ENCODE measurements around the gene DIRAS1. TPM values are rescaled to one million over a fixed set of nuclear protein-coding genes. Genes with fewer than 3 reads are reported as not detected.

Gene DIRAS1
- total RNA-seq, 1 experiment from 2014 or later = 33.7 TPM

- no peak for DNase-seq (ENCODE audit: low read depth, low spot score)
- no peak overlapping the region for H3K9ac ChIP-seq (ENCODE audit: low read length)
- H3K9me3 ChIP-seq (ENCODE audit: control insufficient read depth in 1 of 2, insufficient read depth in 1 of 2, low read depth in 1 of 2, low read length in 2 of 2) = no peaks in the 10 kb centered on the region
- BruUV-seq (replicated peaks) = no TSS peak
- ChIA-PET RAD21 (ENCODE audit: low non-redundant PET in 1 of 2, low total read pairs in 2 of 2, uncharacterized antibody in 2 of 2, unreplicated experiment in 2 of 2) (no interaction called here), CTCF (no interaction called here), POLR2A (no interaction called here)
- no peaks in the 10 kb centered on the region for H3K27me3 ChIP-seq (ENCODE audit: insufficient read depth, low read length)
- H2AFZ ChIP-seq (ENCODE audit: low read depth, low read length, poor library complexity, severe bottlenecking) = no peak overlapping the region
- no peaks in the 10 kb centered on the region for H3K4me1 ChIP-seq (ENCODE audit: control insufficient read depth in 1 of 2, insufficient read depth in 2 of 2, low read length in 2 of 2)
- ATAC-seq = no peak
- intact Hi-C loops (cut with micrococcal nuclease) = no loop called here
- no peaks in the 10 kb centered on the region for H3K36me3 ChIP-seq (ENCODE audit: control insufficient read depth in 1 of 2, insufficient read depth in 2 of 2, low read length in 2 of 2)
- TF ChIP-seq REST (IDR thresholded peaks at IDR 0.05; ENCODE audit: low read depth) = no peak
- no peak for TF ChIP-seq ELF1 (IDR thresholded peaks at IDR 0.05; ENCODE audit: borderline replicate concordance, low read depth)
- no peak for TF ChIP-seq SIN3A (IDR thresholded peaks at IDR 0.05; ENCODE audit: low read depth)
- TF ChIP-seq SP1 (IDR thresholded peaks at IDR 0.05; ENCODE audit: low read depth) = no peak
- no peak for TF ChIP-seq JUND (IDR thresholded peaks at IDR 0.05)
- no peak for TF ChIP-seq CEBPB (IDR thresholded peaks at IDR 0.05; ENCODE audit: low read depth)
- TF ChIP-seq, protein P1, sequence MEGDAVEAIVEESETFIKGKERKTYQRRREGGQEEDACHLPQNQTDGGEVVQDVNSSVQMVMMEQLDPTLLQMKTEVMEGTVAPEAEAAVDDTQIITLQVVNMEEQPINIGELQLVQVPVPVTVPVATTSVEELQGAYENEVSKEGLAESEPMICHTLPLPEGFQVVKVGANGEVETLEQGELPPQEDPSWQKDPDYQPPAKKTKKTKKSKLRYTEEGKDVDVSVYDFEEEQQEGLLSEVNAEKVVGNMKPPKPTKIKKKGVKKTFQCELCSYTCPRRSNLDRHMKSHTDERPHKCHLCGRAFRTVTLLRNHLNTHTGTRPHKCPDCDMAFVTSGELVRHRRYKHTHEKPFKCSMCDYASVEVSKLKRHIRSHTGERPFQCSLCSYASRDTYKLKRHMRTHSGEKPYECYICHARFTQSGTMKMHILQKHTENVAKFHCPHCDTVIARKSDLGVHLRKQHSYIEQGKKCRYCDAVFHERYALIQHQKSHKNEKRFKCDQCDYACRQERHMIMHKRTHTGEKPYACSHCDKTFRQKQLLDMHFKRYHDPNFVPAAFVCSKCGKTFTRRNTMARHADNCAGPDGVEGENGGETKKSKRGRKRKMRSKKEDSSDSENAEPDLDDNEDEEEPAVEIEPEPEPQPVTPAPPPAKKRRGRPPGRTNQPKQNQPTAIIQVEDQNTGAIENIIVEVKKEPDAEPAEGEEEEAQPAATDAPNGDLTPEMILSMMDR (IDR thresholded peaks at IDR 0.05 in 2 of 3, conservative IDR thresholded peaks at IDR 0.05 in 1 of 3; ENCODE audit: borderline replicate concordance in 1 of 3, insufficient read depth in 1 of 3, low read depth in 2 of 3, low read length in 2 of 3) = no peak
- no peak for TF ChIP-seq EZH2phosphoT487 (IDR thresholded peaks at IDR 0.05; ENCODE audit: borderline replicate concordance)
- TF ChIP-seq EGR1 (IDR thresholded peaks at IDR 0.05; ENCODE audit: low read depth) = no peak
- TF ChIP-seq EZH2 (IDR thresholded peaks at IDR 0.05) = no peak
- TF ChIP-seq POLR2AphosphoS5 (IDR thresholded peaks at IDR 0.05; ENCODE audit: low read depth, low read length) = no peak
- no peak for TF ChIP-seq POLR2A (IDR thresholded peaks at IDR 0.05; ENCODE audit: borderline replicate concordance, extremely low read depth, insufficient read depth, insufficient read length)
- TF ChIP-seq ZBTB33 (IDR thresholded peaks at IDR 0.05; ENCODE audit: extremely low read depth, insufficient replicate concordance, low read length) = no peak
- no peak for TF ChIP-seq TCF7L2 (IDR thresholded peaks at IDR 0.05; ENCODE audit: borderline replicate concordance, extremely low read depth, insufficient read depth, insufficient read length)
- no peak for TF ChIP-seq RAD21 (IDR thresholded peaks at IDR 0.05; ENCODE audit: low read depth)
- TF ChIP-seq CBX3 (IDR thresholded peaks at IDR 0.05; ENCODE audit: low read depth) = no peak
- no peak for TF ChIP-seq YY1 (IDR thresholded peaks at IDR 0.05; ENCODE audit: extremely low read depth, insufficient replicate concordance, low read depth, low read length)
- TF ChIP-seq, protein P2, sequence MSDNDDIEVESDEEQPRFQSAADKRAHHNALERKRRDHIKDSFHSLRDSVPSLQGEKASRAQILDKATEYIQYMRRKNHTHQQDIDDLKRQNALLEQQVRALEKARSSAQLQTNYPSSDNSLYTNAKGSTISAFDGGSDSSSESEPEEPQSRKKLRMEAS (IDR thresholded peaks at IDR 0.05) = no peak
- TF ChIP-seq ATF3 (IDR thresholded peaks at IDR 0.05) = no peak
- TF ChIP-seq ZNF274 (IDR thresholded peaks at IDR 0.05; ENCODE audit: low read depth, low read length) = no peak
- H3K79me2 ChIP-seq (ENCODE audit: insufficient read depth, low read length) = no peaks in the 10 kb centered on the region
- H3K4me3 ChIP-seq (replicated peaks in 1 of 2; ENCODE audit: low read depth in 1 of 2, low read length in 2 of 2) = no peak overlapping the region
- H3K4me2 ChIP-seq (ENCODE audit: low read length) = no peak overlapping the region
- H4K20me1 ChIP-seq (ENCODE audit: insufficient read depth) = no peaks in the 10 kb centered on the region
- H3K9me2 ChIP-seq (ENCODE audit: insufficient read depth) = no peaks in the 10 kb centered on the region
- no peak overlapping the region for H3K27ac ChIP-seq (ENCODE audit: low read depth, low read length)
These were observed 40.4 kb downstream of the DIRAS1 start for GRCh38 chr19:2680808-2681207.
